ENCODE data around the gene ZMAT5.

DNA sequence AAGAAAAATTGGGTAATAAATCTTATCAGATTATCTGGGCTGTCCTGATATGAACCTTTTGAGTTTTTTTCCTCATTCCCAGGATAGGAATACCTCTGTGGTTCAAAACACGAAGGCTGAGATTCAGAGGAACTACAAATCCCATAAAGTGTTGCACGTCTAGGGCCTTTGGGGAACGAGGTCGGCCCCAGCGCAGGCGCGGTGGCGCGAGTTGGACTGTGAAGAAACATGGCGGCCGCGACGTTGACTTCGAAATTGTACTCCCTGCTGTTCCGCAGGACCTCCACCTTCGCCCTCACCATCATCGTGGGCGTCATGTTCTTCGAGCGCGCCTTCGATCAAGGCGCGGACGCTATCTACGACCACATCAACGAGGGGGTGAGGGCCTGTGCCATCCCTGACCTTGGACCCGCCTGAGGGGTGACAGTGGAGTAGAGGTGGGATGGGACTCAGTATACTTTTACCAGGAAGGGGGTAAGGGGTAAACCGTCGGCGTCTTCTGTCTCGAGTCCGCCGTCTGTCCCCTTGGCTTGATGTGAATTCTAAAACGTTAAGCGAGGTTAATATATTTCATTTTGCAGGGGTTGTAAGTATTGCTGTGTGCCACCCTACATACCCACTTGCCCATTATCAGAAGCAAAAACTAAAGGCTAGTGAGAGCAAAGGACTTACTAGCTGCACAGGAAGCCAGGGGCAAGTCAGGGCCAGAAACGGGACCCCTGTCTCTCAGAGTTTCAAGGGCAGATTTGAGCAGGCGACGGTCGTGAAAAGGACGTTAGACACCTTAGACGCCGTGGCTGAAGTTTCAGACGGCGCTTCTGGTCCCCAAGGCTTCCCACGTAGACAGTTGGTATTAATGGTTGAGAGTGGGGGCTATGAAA, 604 bp upstream of the ZMAT5 start, which contains the start of gene UQCR10:
- TF ChIP-seq, protein P1, sequence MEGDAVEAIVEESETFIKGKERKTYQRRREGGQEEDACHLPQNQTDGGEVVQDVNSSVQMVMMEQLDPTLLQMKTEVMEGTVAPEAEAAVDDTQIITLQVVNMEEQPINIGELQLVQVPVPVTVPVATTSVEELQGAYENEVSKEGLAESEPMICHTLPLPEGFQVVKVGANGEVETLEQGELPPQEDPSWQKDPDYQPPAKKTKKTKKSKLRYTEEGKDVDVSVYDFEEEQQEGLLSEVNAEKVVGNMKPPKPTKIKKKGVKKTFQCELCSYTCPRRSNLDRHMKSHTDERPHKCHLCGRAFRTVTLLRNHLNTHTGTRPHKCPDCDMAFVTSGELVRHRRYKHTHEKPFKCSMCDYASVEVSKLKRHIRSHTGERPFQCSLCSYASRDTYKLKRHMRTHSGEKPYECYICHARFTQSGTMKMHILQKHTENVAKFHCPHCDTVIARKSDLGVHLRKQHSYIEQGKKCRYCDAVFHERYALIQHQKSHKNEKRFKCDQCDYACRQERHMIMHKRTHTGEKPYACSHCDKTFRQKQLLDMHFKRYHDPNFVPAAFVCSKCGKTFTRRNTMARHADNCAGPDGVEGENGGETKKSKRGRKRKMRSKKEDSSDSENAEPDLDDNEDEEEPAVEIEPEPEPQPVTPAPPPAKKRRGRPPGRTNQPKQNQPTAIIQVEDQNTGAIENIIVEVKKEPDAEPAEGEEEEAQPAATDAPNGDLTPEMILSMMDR (IDR thresholded peaks at IDR 0.05; ENCODE audit: insufficient read depth, low read depth, low read length): no peak
- no peak for TF ChIP-seq EZH2 (IDR thresholded peaks at IDR 0.05; ENCODE audit: insufficient read depth, low read length)

All from astrocyte (in vitro differentiated cells and primary cell).